Heart left ventricle (tissue), 13 donors: ENCODE measurements around the gene NFIB.

Experiments used
- CTCF ChIP-seq, 12 donors: fragments of 200-600 bp; sonication (generic) in 4 of 12; IDR thresholded peaks; one replicate each; pipeline versions ENCODE4 v1.5.0 to v1.8.0; 2018 to 2022; ENCODE audit warnings: antibody characterized with exemption in 12 of 12, mild to moderate bottlenecking in 5 of 12
- POLR2A ChIP-seq, 2 donors: fragments of 450-650 bp; IDR thresholded peaks; one replicate each; pipeline ENCODE4 v1.6.1; 2017; ENCODE audit warnings: antibody characterized with exemption in 2 of 2, mild to moderate bottlenecking in 2 of 2, moderate library complexity in 2 of 2
- donor health status: ischemic (EF 13 %, LVEDD 7.1; RV severe dilation, severe dysfunction).
- donor health status: DM: no; HTN: yes; CAD: no.
- donor health status: DM: no; HTN: no; CAD: no.
- donor health status: ischemic (EF 25% LVEDD 6.9; RV normal size, moderate dysfunction).
- donor health status: ischemic (EF 25% LVEDD 5.7; RV mildly dilated, moderate dysfunction).
- donor health status: ischemic (EF 35%, LVEDD 5.7; RV mildly dilated, moderate dysfunction).
- donor health status: nonischemic (EF 11% LVEDD 7.7; RV severe dilation, severe dysfunction).
- donor health status: DM: yes; HTN: yes; CAD: no.
- donor health status: PGD.
- donor health status: ischemic (EF 29% LVEDD 5.4; RV normal size, mild dysfunction).
- donor health status: nonischemic (EF 23%, LVEDD 6.1; RV moderate dilation, normal function).

DNA sequence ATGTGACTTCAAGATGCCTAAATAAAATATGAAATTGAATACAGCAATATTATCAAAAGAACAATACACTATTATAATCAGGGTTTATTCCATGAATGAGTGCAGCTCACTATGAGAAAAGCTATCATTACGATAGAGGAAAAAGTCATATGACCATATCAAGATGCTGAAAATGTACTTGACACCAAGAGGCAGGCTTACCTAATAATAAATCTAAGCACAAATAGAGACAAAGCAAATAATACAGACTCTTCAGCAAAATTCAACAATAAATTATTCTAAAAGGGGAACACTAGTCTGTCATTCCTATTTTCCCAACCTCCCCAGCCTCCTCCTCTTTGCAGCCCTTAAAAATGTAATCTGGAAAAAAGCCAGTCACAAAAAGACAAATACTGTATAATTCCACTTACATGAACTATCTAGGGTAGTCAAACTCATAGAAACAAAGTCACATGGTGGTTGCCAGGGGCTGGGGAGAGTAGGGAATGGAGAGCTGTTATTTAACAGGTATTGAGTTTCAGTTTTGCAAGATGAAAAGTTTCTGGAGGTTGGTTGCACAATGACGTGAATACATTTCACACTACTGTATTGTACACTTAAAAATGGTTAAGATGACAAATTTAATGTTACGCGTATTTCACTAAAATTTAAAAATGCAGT, 148.4 kb downstream of the NFIB start:
- no peak for TF ChIP-seq POLR2A (IDR thresholded peaks at IDR 0.05)
- no peak for TF ChIP-seq CTCF (IDR thresholded peaks at IDR 0.05)
